Smooth muscle cell (in vitro differentiated cells): Measurements from ENCODE around the gene STMN3. TPM values are rescaled to one million over a fixed set of nuclear protein-coding genes. Genes with fewer than 3 reads are reported as not detected.

Experiments used
- DNase-seq: peaks from one replicate; lab custom pipeline; 2025; ENCODE audit not compliant: unreplicated experiment; lab: John Stamatoyannopoulos, UW
- H2AFZ ChIP-seq: fragments of 200-600 bp; sonication (generic); 2 replicates; pipeline ENCODE4 v1.6.0; 2016; ENCODE audit warnings: antibody characterized with exemption, low read depth, mild to moderate bottlenecking
- H3F3A ChIP-seq: fragments of 200-600 bp; sonication (generic); 2 replicates; pipeline ENCODE4 v1.6.0; 2017; ENCODE audit warnings: antibody characterized with exemption, low read depth
- H3K27ac ChIP-seq: fragments of 200-600 bp; sonication (generic); 2 replicates; pipeline ENCODE4 v1.5.1; 2016; ENCODE audit warnings: low read depth, mild to moderate bottlenecking
- H3K27me3 ChIP-seq: fragments of 200-600 bp; sonication (generic); 2 replicates; pipeline ENCODE4 v1.6.1; 2016; ENCODE audit warnings: low read depth, mild to moderate bottlenecking
- H3K36me3 ChIP-seq: fragments of 200-600 bp; sonication (generic); 2 replicates; pipeline ENCODE4 v1.5.1; 2016; ENCODE audit warnings: low read depth
- H3K4me1 ChIP-seq: fragments of 200-600 bp; sonication (generic); 2 replicates; pipeline ENCODE4 v1.5.1; 2016; ENCODE audit warnings: low read depth
- H3K4me2 ChIP-seq: fragments of 200-600 bp; sonication (generic); 2 replicates; pipeline ENCODE4 v1.6.0; 2016; ENCODE audit warnings: mild to moderate bottlenecking
- H3K4me3 ChIP-seq: fragments of 200-600 bp; sonication (generic); 2 replicates; pipeline ENCODE4 v1.5.1; 2016; ENCODE audit warnings: mild to moderate bottlenecking
- H3K79me2 ChIP-seq: fragments of 200-600 bp; sonication (generic); 2 replicates; pipeline ENCODE4 v1.6.0; 2016; ENCODE audit warnings: low read depth, mild to moderate bottlenecking
- H3K9ac ChIP-seq: fragments of 200-600 bp; sonication (generic); 2 replicates; pipeline ENCODE4 v1.6.0; 2016; ENCODE audit warnings: low read depth
- H3K9me3 ChIP-seq: fragments of 200-600 bp; sonication (generic); replicated peaks from 2 replicates; pipeline ENCODE4 v1.5.1; 2016; ENCODE audit warnings: low read depth
- H4K20me1 ChIP-seq: fragments of 200-600 bp; sonication (generic); 2 replicates; pipeline ENCODE4 v1.6.0; 2016; ENCODE audit warnings: low read depth
- WGBS: methylation state at CpG from one replicate; pipeline ENCODE4 v1.1.7; 2016; ENCODE audit warnings: low lambda C conversion rate; 5-methylcytosine and 5-hydroxymethylcytosine counted together
- polyA plus RNA-seq: library from polyadenylated mRNA; unstranded; fragments of >200 nt; fragmentation: Nextera tagmentation; extraction: Ambion mirVana; gene quantifications from 2 replicates; pipeline ENCODE4 v1.2.1, GENCODE V29; 2016
- total RNA-seq: library from RNA; depleted of rRNA; stranded (reverse); fragments of >200 nt; gene quantifications from 2 replicates; pipeline ENCODE4 v1.2.3, GENCODE V29; 2014
- TF ChIP-seq, protein P1 (sequence below): fragments of 200-600 bp; sonication (generic); IDR thresholded peaks from 2 replicates; pipeline ENCODE4 v1.5.1; 2017; ENCODE audit warnings: borderline replicate concordance, mild to moderate bottlenecking, antibody characterized with exemption; ENCODE audit not compliant: insufficient read depth, poor library complexity, severe bottlenecking

The STMN3 gene
- total and polyA plus RNA-seq, 2 experiments from 2014 or later = 4.8 to 10.8 TPM

DNA sequence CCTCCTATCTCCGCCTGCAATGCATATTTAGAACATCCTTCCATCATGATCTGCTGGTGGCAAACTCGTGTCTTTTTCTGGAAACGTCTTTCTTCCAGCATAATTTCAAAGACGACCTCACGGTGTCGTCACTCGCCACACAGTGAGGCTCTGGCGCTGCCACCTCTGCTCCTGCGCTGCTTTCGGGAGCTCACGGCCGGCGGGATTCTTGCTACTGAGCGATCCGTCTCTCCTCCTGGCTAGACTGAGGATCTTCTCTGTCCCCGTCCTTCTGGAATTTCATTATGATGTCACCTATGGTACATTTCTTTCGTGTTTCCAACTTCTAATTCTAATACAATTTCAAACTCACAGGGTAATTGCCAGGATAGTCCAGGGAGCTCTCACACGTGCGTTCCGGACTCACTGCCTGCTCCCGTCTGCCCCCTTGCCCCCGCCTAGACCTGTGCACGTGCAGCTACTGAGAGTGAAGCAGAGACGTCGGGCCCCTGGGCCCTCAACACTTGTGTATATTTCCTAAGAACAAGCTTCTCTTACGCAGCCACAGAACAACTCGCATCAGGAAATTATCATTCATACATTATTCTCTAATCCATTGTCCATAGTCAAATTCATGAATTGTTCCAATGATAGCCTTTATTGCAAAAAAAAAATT lies 53.7 kb downstream of the STMN3 start:
- H4K20me1 ChIP-seq = peaks cover 4% of the 10 kb centered on the region
- TF ChIP-seq, protein P1, sequence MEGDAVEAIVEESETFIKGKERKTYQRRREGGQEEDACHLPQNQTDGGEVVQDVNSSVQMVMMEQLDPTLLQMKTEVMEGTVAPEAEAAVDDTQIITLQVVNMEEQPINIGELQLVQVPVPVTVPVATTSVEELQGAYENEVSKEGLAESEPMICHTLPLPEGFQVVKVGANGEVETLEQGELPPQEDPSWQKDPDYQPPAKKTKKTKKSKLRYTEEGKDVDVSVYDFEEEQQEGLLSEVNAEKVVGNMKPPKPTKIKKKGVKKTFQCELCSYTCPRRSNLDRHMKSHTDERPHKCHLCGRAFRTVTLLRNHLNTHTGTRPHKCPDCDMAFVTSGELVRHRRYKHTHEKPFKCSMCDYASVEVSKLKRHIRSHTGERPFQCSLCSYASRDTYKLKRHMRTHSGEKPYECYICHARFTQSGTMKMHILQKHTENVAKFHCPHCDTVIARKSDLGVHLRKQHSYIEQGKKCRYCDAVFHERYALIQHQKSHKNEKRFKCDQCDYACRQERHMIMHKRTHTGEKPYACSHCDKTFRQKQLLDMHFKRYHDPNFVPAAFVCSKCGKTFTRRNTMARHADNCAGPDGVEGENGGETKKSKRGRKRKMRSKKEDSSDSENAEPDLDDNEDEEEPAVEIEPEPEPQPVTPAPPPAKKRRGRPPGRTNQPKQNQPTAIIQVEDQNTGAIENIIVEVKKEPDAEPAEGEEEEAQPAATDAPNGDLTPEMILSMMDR = no peak
- no peaks in the 10 kb centered on the region for H3K4me1 ChIP-seq
- no peaks in the 10 kb centered on the region for H3K36me3 ChIP-seq
- H3F3A ChIP-seq = no peaks in the 10 kb centered on the region
- no peak overlapping the region for H3K4me3 ChIP-seq
- H3K4me2 ChIP-seq = no peak overlapping the region
- no peaks in the 10 kb centered on the region for H3K27me3 ChIP-seq
- H3K27ac ChIP-seq = no peak overlapping the region
- 88% methylated on average over 27 of the region's 27 CpGs for WGBS
- no peak overlapping the region for H3K9ac ChIP-seq
- H2AFZ ChIP-seq = no peak overlapping the region
- no peaks in the 10 kb centered on the region for H3K9me3 ChIP-seq
- no peaks in the 10 kb centered on the region for H3K79me2 ChIP-seq
- DNase-seq = no peak

DNA sequence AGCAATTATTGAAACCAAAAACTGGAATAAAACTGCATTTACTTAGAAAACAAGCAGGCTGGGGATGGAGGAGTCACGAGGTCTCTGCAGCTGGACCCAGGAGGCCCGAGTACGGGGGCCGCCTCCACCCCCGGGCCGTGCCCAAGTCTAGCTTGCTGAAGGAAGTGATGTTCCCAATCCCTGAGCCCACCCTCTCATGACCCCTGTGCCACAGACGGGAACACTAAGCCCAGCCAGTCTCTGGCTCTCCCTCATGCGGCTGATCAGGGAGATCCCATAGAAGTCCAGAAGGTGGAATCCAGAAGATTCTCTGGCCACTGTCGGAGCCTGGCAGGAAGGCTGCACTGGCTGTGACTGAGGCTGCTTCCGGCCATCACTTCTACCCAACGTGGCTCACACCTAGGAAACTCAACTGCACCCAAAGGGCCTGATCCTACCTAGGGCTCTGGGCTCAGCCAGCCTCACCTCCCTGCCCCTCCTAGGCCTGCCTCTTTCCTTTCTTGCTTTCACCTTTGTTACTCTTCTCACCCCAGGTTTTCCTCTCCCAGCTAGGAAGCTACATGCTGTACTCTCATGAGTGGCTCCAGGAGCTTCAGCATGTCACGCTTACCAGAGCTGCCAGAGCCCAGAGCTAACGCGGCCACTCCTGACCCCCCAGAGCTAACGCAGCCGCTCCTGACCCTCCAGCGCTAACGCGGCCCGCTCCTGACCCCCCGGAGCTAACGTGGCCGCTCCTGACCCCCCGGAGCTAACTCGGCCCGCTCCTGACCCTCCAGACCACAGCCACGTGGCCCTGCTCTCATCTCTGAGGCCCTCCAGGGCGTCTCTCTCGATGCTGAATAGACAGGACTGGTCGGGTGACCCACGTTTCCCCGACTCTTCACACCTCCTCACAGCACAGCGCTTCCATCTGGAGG lies 54.5 kb downstream of the STMN3 start:
- Histone ChIP-seq H2AFZ (no peak overlapping the region), H3K4me1 (no peaks in the 10 kb centered on the region), H3F3A (no peaks in the 10 kb centered on the region), H3K27me3 (no peaks in the 10 kb centered on the region), H3K9ac (no peak overlapping the region), H3K36me3 (no peaks in the 10 kb centered on the region), H3K4me2 (no peak overlapping the region), H3K4me3 (no peak overlapping the region), H3K9me3 (no peaks in the 10 kb centered on the region), H4K20me1 (no peaks in the 10 kb centered on the region), H3K27ac (no peak overlapping the region), H3K79me2 (no peaks in the 10 kb centered on the region)
- TF ChIP-seq, protein P1 = no peak
- no peak for DNase-seq
- WGBS = 91% methylated on average over 23 of the region's 33 CpGs

DNA sequence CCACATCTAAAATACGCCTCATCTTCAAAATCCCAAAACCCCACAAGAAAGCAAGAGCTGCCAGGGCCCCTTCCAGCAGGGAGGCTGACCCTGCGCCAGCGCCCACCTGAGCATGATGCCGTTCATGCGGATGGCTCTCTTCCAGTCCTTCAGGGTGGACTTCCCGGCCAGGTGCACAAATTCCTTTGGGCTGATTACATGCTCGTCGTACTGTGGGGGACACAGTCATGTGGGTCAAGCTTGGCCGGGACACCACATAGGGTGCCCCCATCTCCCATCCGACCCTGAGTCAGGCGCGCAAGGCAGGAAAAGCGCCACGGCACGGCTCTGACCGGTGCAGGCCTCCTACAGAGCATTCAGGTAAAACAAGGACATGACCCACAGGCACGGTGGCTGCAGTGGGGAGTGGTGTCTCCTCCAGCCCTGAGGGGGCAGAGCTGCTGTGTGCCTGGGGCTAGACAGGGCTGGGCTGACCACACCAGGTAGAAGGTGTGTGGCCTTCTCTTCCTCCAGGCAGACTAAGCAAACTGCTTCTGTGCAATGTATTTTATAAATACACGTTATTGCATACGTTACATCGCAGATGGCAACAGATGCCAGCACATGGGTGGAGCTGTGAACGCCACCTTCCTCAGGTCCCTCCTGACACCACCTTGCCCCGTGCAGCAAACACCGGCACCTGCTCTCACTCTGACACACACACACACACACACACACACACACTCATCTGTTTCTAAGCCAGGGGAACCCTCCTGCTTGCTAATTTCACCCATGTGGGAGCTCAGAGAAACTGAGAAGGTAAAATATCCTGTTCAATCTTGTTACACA lies 55.4 kb downstream of the STMN3 start:
- no peaks in the 10 kb centered on the region for H3K36me3 ChIP-seq
- no peak overlapping the region for H3K4me2 ChIP-seq
- H2AFZ ChIP-seq = no peak overlapping the region
- 94% methylated on average over 23 of the region's 23 CpGs for WGBS
- H3K27ac ChIP-seq = no peak overlapping the region
- DNase-seq = no peak
- no peaks in the 10 kb centered on the region for H4K20me1 ChIP-seq
- no peak overlapping the region for H3K4me3 ChIP-seq
- H3K9ac ChIP-seq = no peak overlapping the region
- H3K79me2 ChIP-seq = no peaks in the 10 kb centered on the region
- H3K9me3 ChIP-seq = no peaks in the 10 kb centered on the region
- H3F3A ChIP-seq = no peaks in the 10 kb centered on the region
- no peaks in the 10 kb centered on the region for H3K27me3 ChIP-seq
- no peaks in the 10 kb centered on the region for H3K4me1 ChIP-seq
- TF ChIP-seq, protein P1 = no peak
